GM12892 (cell line): ENCODE data around the gene TMCO6.

Source experiments
- POLR2A ChIP-seq: IDR thresholded peaks from 2 replicates; pipeline ENCODE4 v1.6.1; 2011; ENCODE audit warnings: low read depth, low read length, control low read depth
- POLR2AphosphoS5 ChIP-seq: IDR thresholded peaks from 2 replicates; pipeline ENCODE4 v1.6.1; 2011; ENCODE audit warnings: low read depth, low read length, control low read depth

DNA sequence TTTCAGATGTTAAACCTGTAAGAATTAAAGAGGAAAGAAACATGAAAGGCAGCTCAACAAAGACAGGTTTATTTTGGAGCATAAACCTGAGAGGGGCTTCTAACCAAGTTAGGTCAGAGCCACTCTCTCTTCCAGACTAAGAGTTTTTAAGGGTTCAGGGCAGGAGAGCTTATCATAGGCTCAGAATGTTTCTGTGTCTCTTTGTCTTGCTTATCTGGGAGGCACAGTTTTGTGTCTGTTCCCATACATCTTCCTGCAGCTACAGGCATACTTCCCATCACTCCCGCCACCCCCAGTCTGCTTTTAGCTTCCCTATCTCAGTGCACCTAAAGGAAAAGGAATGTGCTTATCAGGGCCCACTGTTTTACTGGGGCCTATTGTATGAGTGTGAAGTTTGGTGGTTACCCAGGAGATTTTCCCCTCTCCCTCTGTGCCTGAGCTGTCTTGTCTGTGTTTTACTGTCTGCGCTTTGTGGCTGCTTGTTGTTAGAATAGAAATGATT lies 28.2 kb upstream of the TMCO6 start:
- TF ChIP-seq POLR2A (no peak), POLR2AphosphoS5 (no peak)
